ENCODE data around the gene SEPHS1.
"Not testable (repeated sequence)": the region's sequence is repeated elsewhere in the genome, so short reads cannot be mapped to it uniquely, and the experiment has no call there.

SEPHS1 gene

GRCh38 chr10:13306103-13306502 is 42.0 kb downstream of the SEPHS1 start:
- no peak overlapping the region for H3K9ac ChIP-seq (ENCODE audit: low read depth, low read length)
- H3K4me3 ChIP-seq (ENCODE audit: low read depth, low read length) = no peak overlapping the region
- H3K27me3 ChIP-seq (ENCODE audit: control insufficient read depth, insufficient read depth, low read length) = no peaks in the 10 kb centered on the region
- H3K9me3 ChIP-seq (ENCODE audit: control insufficient read depth, insufficient read depth, low read length) = no peaks in the 10 kb centered on the region
- no peaks in the 10 kb centered on the region for H3K4me1 ChIP-seq (ENCODE audit: control insufficient read depth, insufficient read depth, low read length)
- no peaks in the 10 kb centered on the region for H3K36me3 ChIP-seq (ENCODE audit: control insufficient read depth, insufficient read depth, low read length)
- H3K27ac ChIP-seq (ENCODE audit: low read depth, low read length) = no peak overlapping the region

- peaks cover 5% of the 10 kb centered on the region; the same call in 1 of the 2 replicates for H3K27me3 ChIP-seq (ENCODE audit: control insufficient read depth, insufficient read depth, low read length)
- 0 out of 2 replicates have a peak, but pooled peaks cover 6% of the 10 kb centered on the region for H3K4me1 ChIP-seq (ENCODE audit: control insufficient read depth, insufficient read depth, low read length)
- no peaks in the 10 kb centered on the region for H3K9me3 ChIP-seq (ENCODE audit: control insufficient read depth, insufficient read depth, low read length)
- no peak overlapping the region for H3K4me3 ChIP-seq (ENCODE audit: low read depth, low read length)
- no peak overlapping the region for H3K9ac ChIP-seq (ENCODE audit: low read depth, low read length)
- H3K27ac ChIP-seq (ENCODE audit: low read depth, low read length) = no peak overlapping the region
- H3K36me3 ChIP-seq (ENCODE audit: control insufficient read depth, insufficient read depth, low read length) = no peaks in the 10 kb centered on the region
Observed at GRCh38 chr10:13302821-13303555, 45.1 kb downstream of the SEPHS1 start.

GRCh38 chr10:13299437-13300287 is 48.4 kb downstream of the SEPHS1 start, which contains the start of gene PHYH:
Gene PHYH (minus strand): TSS chr10:13300064. CDS start chr10:13300042, 22 bp downstream.
- Histone ChIP-seq H3K36me3 (ENCODE audit: control insufficient read depth, insufficient read depth, low read length) (no peaks in the 10 kb centered on the region), H3K4me3 (ENCODE audit: low read depth, low read length) (peak within 1 kb of the TSS; percentile 70), H3K27ac (ENCODE audit: low read depth, low read length) (peak within 1 kb of the TSS; percentile 59), H3K27me3 (ENCODE audit: control insufficient read depth, insufficient read depth, low read length) (peaks cover 5% of the 10 kb centered on the region; the same call in 1 of the 2 replicates), H3K4me1 (ENCODE audit: control insufficient read depth, insufficient read depth, low read length) (0 out of 2 replicates have a peak, but pooled peaks cover 6% of the 10 kb centered on the region), H3K9me3 (ENCODE audit: control insufficient read depth, insufficient read depth, low read length) (no peaks in the 10 kb centered on the region), H3K9ac (ENCODE audit: low read depth, low read length) (peak within 1 kb of the TSS; percentile 62)

GRCh38 chr10:13298748-13299436 is 49.2 kb downstream of the SEPHS1 start:
- Histone ChIP-seq H3K9me3 (ENCODE audit: control insufficient read depth, insufficient read depth, low read length) (no peaks in the 10 kb centered on the region), H3K27me3 (ENCODE audit: control insufficient read depth, insufficient read depth, low read length) (peaks cover 5% of the 10 kb centered on the region; the same call in 1 of the 2 replicates), H3K4me3 (ENCODE audit: low read depth, low read length) (peak overlapping the region; percentile 70), H3K4me1 (ENCODE audit: control insufficient read depth, insufficient read depth, low read length) (0 out of 2 replicates have a peak, but pooled peaks cover 6% of the 10 kb centered on the region), H3K9ac (ENCODE audit: low read depth, low read length) (peak overlapping the region; percentile 62; the same call in 1 of the 2 replicates), H3K27ac (ENCODE audit: low read depth, low read length) (no peak overlapping the region), H3K36me3 (ENCODE audit: control insufficient read depth, insufficient read depth, low read length) (no peaks in the 10 kb centered on the region)

- Histone ChIP-seq H3K27me3 (ENCODE audit: control insufficient read depth, insufficient read depth, low read length) (peaks cover 5% of the 10 kb centered on the region; the same call in 1 of the 2 replicates), H3K36me3 (ENCODE audit: control insufficient read depth, insufficient read depth, low read length) (no peaks in the 10 kb centered on the region), H3K4me1 (ENCODE audit: control insufficient read depth, insufficient read depth, low read length) (0 out of 2 replicates have a peak, but pooled peaks cover 6% of the 10 kb centered on the region), H3K4me3 (ENCODE audit: low read depth, low read length) (no peak overlapping the region), H3K9ac (ENCODE audit: low read depth, low read length) (no peak overlapping the region), H3K27ac (ENCODE audit: low read depth, low read length) (no peak overlapping the region), H3K9me3 (ENCODE audit: control insufficient read depth, insufficient read depth, low read length) (no peaks in the 10 kb centered on the region)
Observed at GRCh38 chr10:13296476-13296875, 51.6 kb downstream of the SEPHS1 start.

GRCh38 chr10:13294784-13295183 is 53.3 kb downstream of the SEPHS1 start:
- Histone ChIP-seq H3K4me1 (ENCODE audit: control insufficient read depth, insufficient read depth, low read length) (0 out of 2 replicates have a peak, but pooled peaks cover 6% of the 10 kb centered on the region), H3K27me3 (ENCODE audit: control insufficient read depth, insufficient read depth, low read length) (peaks cover 5% of the 10 kb centered on the region; the same call in 1 of the 2 replicates), H3K9ac (ENCODE audit: low read depth, low read length) (no peak overlapping the region), H3K4me3 (ENCODE audit: low read depth, low read length) (no peak overlapping the region), H3K36me3 (ENCODE audit: control insufficient read depth, insufficient read depth, low read length) (no peaks in the 10 kb centered on the region), H3K9me3 (ENCODE audit: control insufficient read depth, insufficient read depth, low read length) (no peaks in the 10 kb centered on the region), H3K27ac (ENCODE audit: low read depth, low read length) (no peak overlapping the region)

- no peaks in the 10 kb centered on the region for H3K27me3 ChIP-seq (ENCODE audit: control insufficient read depth, insufficient read depth, low read length)
- H3K9ac ChIP-seq (ENCODE audit: low read depth, low read length) = no peak overlapping the region
- no peaks in the 10 kb centered on the region for H3K9me3 ChIP-seq (ENCODE audit: control insufficient read depth, insufficient read depth, low read length)
- H3K4me1 ChIP-seq (ENCODE audit: control insufficient read depth, insufficient read depth, low read length) = no peaks in the 10 kb centered on the region
- no peaks in the 10 kb centered on the region for H3K36me3 ChIP-seq (ENCODE audit: control insufficient read depth, insufficient read depth, low read length)
- no peak overlapping the region for H3K4me3 ChIP-seq (ENCODE audit: low read depth, low read length)
- H3K27ac ChIP-seq (ENCODE audit: low read depth, low read length) = no peak overlapping the region
Observed at GRCh38 chr10:13291821-13292773, 56.0 kb downstream of the SEPHS1 start.

- H3K4me1 ChIP-seq (ENCODE audit: control insufficient read depth, insufficient read depth, low read length) = no peaks in the 10 kb centered on the region
- H3K9ac ChIP-seq (ENCODE audit: low read depth, low read length) = no peak overlapping the region
- H3K27ac ChIP-seq (ENCODE audit: low read depth, low read length) = no peak overlapping the region
- no peak overlapping the region for H3K4me3 ChIP-seq (ENCODE audit: low read depth, low read length)
- no peaks in the 10 kb centered on the region for H3K27me3 ChIP-seq (ENCODE audit: control insufficient read depth, insufficient read depth, low read length)
- H3K9me3 ChIP-seq (ENCODE audit: control insufficient read depth, insufficient read depth, low read length) = no peaks in the 10 kb centered on the region
- no peaks in the 10 kb centered on the region for H3K36me3 ChIP-seq (ENCODE audit: control insufficient read depth, insufficient read depth, low read length)
Observed at GRCh38 chr10:13291061-13291460, 57.0 kb downstream of the SEPHS1 start.

GRCh38 chr10:13284050-13284449 is 64.0 kb downstream of the SEPHS1 start:
- H3K36me3 ChIP-seq (ENCODE audit: control insufficient read depth, insufficient read depth, low read length) = no peaks in the 10 kb centered on the region; the same call in 1 of the 2 replicates
- no peak overlapping the region for H3K4me3 ChIP-seq (ENCODE audit: low read depth, low read length)
- H3K9me3 ChIP-seq (ENCODE audit: control insufficient read depth, insufficient read depth, low read length) = no peaks in the 10 kb centered on the region
- H3K27ac ChIP-seq (ENCODE audit: low read depth, low read length) = no peak overlapping the region
- no peak overlapping the region for H3K9ac ChIP-seq (ENCODE audit: low read depth, low read length)
- no peaks in the 10 kb centered on the region for H3K4me1 ChIP-seq (ENCODE audit: control insufficient read depth, insufficient read depth, low read length)
- H3K27me3 ChIP-seq (ENCODE audit: control insufficient read depth, insufficient read depth, low read length) = no peaks in the 10 kb centered on the region

GRCh38 chr10:13282348-13282747 is 65.7 kb downstream of the SEPHS1 start:
- not testable (repeated sequence) for H3K27me3 ChIP-seq (ENCODE audit: control insufficient read depth, insufficient read depth, low read length); H3K4me1 ChIP-seq (ENCODE audit: control insufficient read depth, insufficient read depth, low read length); H3K4me3 ChIP-seq (ENCODE audit: low read depth, low read length); H3K9ac ChIP-seq (ENCODE audit: low read depth, low read length); H3K36me3 ChIP-seq (ENCODE audit: control insufficient read depth, insufficient read depth, low read length); H3K9me3 ChIP-seq (ENCODE audit: control insufficient read depth, insufficient read depth, low read length); H3K27ac ChIP-seq (ENCODE audit: low read depth, low read length)
